Keratinocyte (primary cell): ENCODE measurements around the gene TMEM127. TPM values are rescaled to one million over a fixed set of nuclear protein-coding genes. Genes with fewer than 3 reads are reported as not detected.

Experiments
- DNase-seq: peaks from one replicate; pipeline ENCODE4 v3.0.0-alpha.2; 2011; ENCODE audit warnings: low read depth, missing footprints, low spot score
- FAIRE-seq: peaks from 2 replicates; lab custom pipeline; 2011; peaks lifted over from hg19 to GRCh38; lab: Jason Lieb, UNC
- H2AFZ ChIP-seq: 2 replicates; pipeline ENCODE4 v1.6.0; 2012; ENCODE audit warnings: low read length, control low read depth, inconsistent platforms; ENCODE audit not compliant: control insufficient read depth
- H3K27ac ChIP-seq: 2 replicates; pipeline ENCODE4 v1.5.1; 2011; ENCODE audit warnings: low read length; ENCODE audit not compliant: control insufficient read depth, insufficient read depth
- H3K27me3 ChIP-seq: 3 replicates; pipeline ENCODE4 v1.6.0; 2011; ENCODE audit warnings: low read length; ENCODE audit not compliant: control insufficient read depth, insufficient read depth; ENCODE audit errors: extremely low read depth
- H3K36me3 ChIP-seq, 2 experiments: 2 replicates in 1 of 2; 3 replicates in 1 of 2; pipeline ENCODE4 v1.5.1; 2011; ENCODE audit warnings: low read length in 2 of 2, mild to moderate bottlenecking in 1 of 2; ENCODE audit not compliant: control insufficient read depth in 2 of 2, insufficient read depth in 2 of 2; ENCODE audit errors: extremely low read depth in 1 of 2
- H3K4me1 ChIP-seq: 3 replicates; pipeline ENCODE4 v1.5.1; 2011; ENCODE audit warnings: low read length; ENCODE audit not compliant: control insufficient read depth, insufficient read depth; ENCODE audit errors: extremely low read depth
- H3K4me2 ChIP-seq: 3 replicates; pipeline ENCODE4 v1.6.0; 2011; ENCODE audit warnings: low read depth, low read length; ENCODE audit not compliant: control insufficient read depth, insufficient read depth; ENCODE audit errors: extremely low read depth
- H3K4me3 ChIP-seq, 3 experiments: fragments of 200-600 bp in 1 of 3; sonication (generic) in 1 of 3; 2 replicates in 2 of 3; 3 replicates in 1 of 3; pipeline ENCODE4 v1.5.1; 2011 to 2016; ENCODE audit warnings: low read length in 3 of 3, mild to moderate bottlenecking in 3 of 3, control low read depth in 2 of 3, inconsistent platforms in 1 of 3, low read depth in 1 of 3, mixed read lengths in 1 of 3, mixed run types in 1 of 3, moderate library complexity in 1 of 3; ENCODE audit not compliant: control insufficient read depth in 2 of 3, insufficient read depth in 2 of 3; ENCODE audit errors: extremely low read depth in 1 of 3
- H3K79me2 ChIP-seq: 2 replicates; pipeline ENCODE4 v1.6.0; 2012; ENCODE audit warnings: low read length; ENCODE audit not compliant: control insufficient read depth, insufficient read depth
- H3K9ac ChIP-seq: 3 replicates; pipeline ENCODE4 v1.6.0; 2011; ENCODE audit warnings: low read length; ENCODE audit not compliant: control insufficient read depth, insufficient read depth; ENCODE audit errors: extremely low read depth
- H3K9me1 ChIP-seq: 3 replicates; pipeline ENCODE4 v1.6.0; 2011; ENCODE audit warnings: low read length; ENCODE audit not compliant: control insufficient read depth, insufficient read depth; ENCODE audit errors: extremely low read depth
- H3K9me3 ChIP-seq: 2 replicates; pipeline ENCODE4 v1.5.1; 2012; ENCODE audit warnings: low read depth, low read length; ENCODE audit not compliant: control insufficient read depth
- H4K20me1 ChIP-seq: 3 replicates; pipeline ENCODE4 v1.6.0; 2011; ENCODE audit warnings: low read length; ENCODE audit not compliant: control insufficient read depth, insufficient read depth; ENCODE audit errors: extremely low read depth
- EZH2 ChIP-seq: IDR thresholded peaks from one replicate; pipeline ENCODE4 v1.6.1; 2012; ENCODE audit warnings: inconsistent platforms, mild to moderate bottlenecking, low read length, moderate library complexity
- dilution Hi-C: fragments of 300-500 bp; cut with MboI; formaldehyde crosslinking; loops from one replicate; pipeline ENCODE4 v1.7.0; 2020; ENCODE audit warnings: low sequenced_read_pairs; ENCODE audit not compliant: extremely low pct_ligation_motif_present
- polyA plus RNA-seq, 5 experiments: library from polyadenylated mRNA; depleted of rRNA in 3 of 5; stranded (reverse) in 3 of 5; stranded (forward) in 1 of 5; unstranded in 1 of 5; fragments of >200 nt; gene quantifications; 1 replicate in 1 of 5; 2 replicates in 3 of 5; 3 replicates in 1 of 5; pipeline versions ENCODE4 v1.2.1 to v1.2.3, GENCODE V29; 2011 to 2012; ENCODE audit warnings: missing spikeins in 2 of 5, low read depth in 1 of 5, low replicate concordance in 1 of 5
- TF ChIP-seq, protein P1 (sequence below), 3 experiments: IDR thresholded peaks in 1 of 3; conservative IDR thresholded peaks in 1 of 3; optimal IDR thresholded peaks in 1 of 3; 2 replicates in 2 of 3; 3 replicates in 1 of 3; pipeline versions ENCODE3 to v1.5.1; 2011; ENCODE audit warnings: low read length in 3 of 3, mild to moderate bottlenecking in 3 of 3, moderate library complexity in 2 of 3, control low read depth in 1 of 3, inconsistent platforms in 1 of 3; ENCODE audit not compliant: insufficient read depth in 2 of 3; ENCODE audit errors: extremely low read depth in 1 of 3

The TMEM127 gene
- polyA plus RNA-seq, 1 donor (not counting 4 experiments of a cell fraction or from before 2014, with no cell fraction given): 30.8 TPM

DNA sequence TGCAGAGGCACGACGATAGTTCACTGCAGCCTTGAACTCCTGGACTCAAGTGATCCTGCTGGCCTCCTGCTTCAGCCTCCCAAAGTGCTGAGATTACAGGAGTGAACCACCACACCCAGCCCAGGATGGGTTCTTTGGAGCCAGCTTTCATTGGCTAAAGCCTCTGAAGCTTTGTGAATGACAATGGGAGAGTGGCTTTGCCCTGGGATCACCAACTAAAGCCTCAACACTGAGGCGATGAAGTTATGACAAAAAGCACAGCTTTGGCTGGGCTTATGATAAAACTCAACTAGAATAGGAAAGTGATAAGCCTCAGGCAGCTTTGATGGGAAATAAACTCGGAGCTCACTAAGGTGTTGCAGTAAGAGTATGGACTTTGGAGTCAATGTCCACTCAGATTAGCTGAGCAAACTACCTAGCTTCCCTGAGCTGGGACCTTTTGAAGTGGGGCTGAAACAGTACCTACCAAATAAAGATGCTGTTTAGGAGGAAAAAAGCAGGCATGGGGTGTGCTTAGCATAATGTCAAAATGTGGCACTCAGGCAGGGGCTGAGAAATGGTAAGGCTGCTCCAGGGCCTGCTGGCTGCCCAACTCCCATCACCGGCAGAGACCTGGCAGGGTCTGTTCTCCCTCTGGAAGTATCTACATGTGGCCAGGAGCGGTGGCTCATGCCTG, 4.3 kb downstream of the TMEM127 start:
- no peak for TF ChIP-seq EZH2
- TF ChIP-seq, protein P1, sequence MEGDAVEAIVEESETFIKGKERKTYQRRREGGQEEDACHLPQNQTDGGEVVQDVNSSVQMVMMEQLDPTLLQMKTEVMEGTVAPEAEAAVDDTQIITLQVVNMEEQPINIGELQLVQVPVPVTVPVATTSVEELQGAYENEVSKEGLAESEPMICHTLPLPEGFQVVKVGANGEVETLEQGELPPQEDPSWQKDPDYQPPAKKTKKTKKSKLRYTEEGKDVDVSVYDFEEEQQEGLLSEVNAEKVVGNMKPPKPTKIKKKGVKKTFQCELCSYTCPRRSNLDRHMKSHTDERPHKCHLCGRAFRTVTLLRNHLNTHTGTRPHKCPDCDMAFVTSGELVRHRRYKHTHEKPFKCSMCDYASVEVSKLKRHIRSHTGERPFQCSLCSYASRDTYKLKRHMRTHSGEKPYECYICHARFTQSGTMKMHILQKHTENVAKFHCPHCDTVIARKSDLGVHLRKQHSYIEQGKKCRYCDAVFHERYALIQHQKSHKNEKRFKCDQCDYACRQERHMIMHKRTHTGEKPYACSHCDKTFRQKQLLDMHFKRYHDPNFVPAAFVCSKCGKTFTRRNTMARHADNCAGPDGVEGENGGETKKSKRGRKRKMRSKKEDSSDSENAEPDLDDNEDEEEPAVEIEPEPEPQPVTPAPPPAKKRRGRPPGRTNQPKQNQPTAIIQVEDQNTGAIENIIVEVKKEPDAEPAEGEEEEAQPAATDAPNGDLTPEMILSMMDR (optimal IDR thresholded peaks at IDR 0.05 in 1 of 3, IDR thresholded peaks at IDR 0.05 in 1 of 3, conservative IDR thresholded peaks at IDR 0.05 in 1 of 3; ENCODE audit: extremely low read depth in 1 of 3, insufficient read depth in 2 of 3, low read length in 3 of 3): no peak
- Histone ChIP-seq H3K4me3 (no peak overlapping the region), H3K27ac (no peak overlapping the region), H3K36me3 (peaks cover 11% of the 10 kb centered on the region in 2 experiments), H3K9me3 (no peaks in the 10 kb centered on the region), H3K9me1 (no peaks in the 10 kb centered on the region), H4K20me1 (peaks cover 8% of the 10 kb centered on the region), H3K4me2 (no peak overlapping the region), H3K79me2 (peaks cover 72% of the 10 kb centered on the region), H2AFZ (no peak overlapping the region), H3K4me1 (peaks cover 31% of the 10 kb centered on the region), H3K9ac (no peak overlapping the region), H3K27me3 (no peaks in the 10 kb centered on the region)
- dilution Hi-C loops: no loop called here
- DNase-seq (no peak), FAIRE-seq (no peak)

DNA sequence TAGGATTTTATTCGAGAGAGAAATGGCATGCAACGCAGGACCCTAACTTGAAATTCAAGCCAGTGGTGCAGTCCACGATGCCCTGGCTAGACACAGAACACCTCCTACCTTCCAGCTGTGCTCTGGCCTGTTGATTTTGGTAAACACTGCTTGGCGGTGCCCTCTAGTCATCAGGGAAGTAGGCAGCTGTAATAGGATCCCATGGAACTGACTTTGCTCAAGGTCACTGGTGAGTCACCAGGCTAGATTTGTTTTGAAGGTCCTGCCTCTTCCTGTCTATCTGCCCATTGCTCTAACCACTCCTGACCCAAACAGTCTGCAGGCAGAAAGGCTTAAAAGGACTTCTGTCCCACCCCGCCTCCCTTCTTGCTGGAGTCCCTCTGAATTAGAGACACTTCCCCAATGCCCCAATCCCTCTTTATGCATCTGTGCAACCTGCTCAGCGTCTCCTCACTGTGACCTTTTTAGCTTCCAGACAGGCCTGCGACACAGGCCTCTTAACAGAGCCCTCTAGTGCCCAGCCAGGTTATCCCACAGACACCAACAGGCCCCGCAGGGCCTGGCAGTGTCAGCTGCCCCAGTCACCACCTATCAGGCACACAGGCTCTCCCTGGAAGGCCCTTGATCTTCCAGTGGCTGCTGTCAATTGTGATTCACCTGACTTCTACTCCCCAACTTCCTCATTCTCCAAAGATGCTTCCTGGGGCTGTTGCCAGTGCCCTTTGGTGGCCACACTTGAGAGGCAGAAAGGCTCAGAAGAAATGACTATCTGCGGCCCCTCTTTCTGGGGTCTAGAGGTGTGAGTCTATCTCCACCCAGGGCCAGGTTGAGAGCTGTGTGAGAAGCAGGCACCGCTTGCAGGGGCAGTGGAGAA, 5.2 kb downstream of the TMEM127 start:
- H3K4me1 ChIP-seq: peaks cover 31% of the 10 kb centered on the region
- TF ChIP-seq EZH2: no peak
- TF ChIP-seq, protein P1 (optimal IDR thresholded peaks at IDR 0.05 in 1 of 3, IDR thresholded peaks at IDR 0.05 in 1 of 3, conservative IDR thresholded peaks at IDR 0.05 in 1 of 3; ENCODE audit: extremely low read depth in 1 of 3, insufficient read depth in 2 of 3, low read length in 3 of 3): peak; percentile 8 to 46 (median 32)
- H3K4me3 ChIP-seq: no peak overlapping the region
- peaks cover 11 to 12% of the 10 kb centered on the region in 2 experiments for H3K36me3 ChIP-seq
- no peaks in the 10 kb centered on the region for H3K9me3 ChIP-seq
- no peaks in the 10 kb centered on the region for H3K9me1 ChIP-seq
- peaks cover 67% of the 10 kb centered on the region for H3K79me2 ChIP-seq
- dilution Hi-C loops: no loop called here
- no peak overlapping the region for H2AFZ ChIP-seq
- no peak for DNase-seq
- peaks cover 8% of the 10 kb centered on the region for H4K20me1 ChIP-seq
- H3K9ac ChIP-seq: no peak overlapping the region
- peak overlapping the region; percentile 36 for H3K27ac ChIP-seq
- peak; percentile 61 for FAIRE-seq
- H3K4me2 ChIP-seq: peak overlapping the region; percentile 9
- H3K27me3 ChIP-seq: no peaks in the 10 kb centered on the region
